Central memory CD4-positive, alpha-beta T cell (primary cell): ENCODE data around the gene COL6A5.
"Not testable (repeated sequence)": the region's sequence is repeated elsewhere in the genome, so short reads cannot be mapped to it uniquely, and the experiment has no call there.

Source experiments
- DNase-seq: peaks from one replicate; pipeline ENCODE4 v3.0.0; 2022

Gene COL6A5

GRCh38 chr3:130384476-130385025 is 39.1 kb downstream of the COL6A5 start:
- no peak for DNase-seq

DNA sequence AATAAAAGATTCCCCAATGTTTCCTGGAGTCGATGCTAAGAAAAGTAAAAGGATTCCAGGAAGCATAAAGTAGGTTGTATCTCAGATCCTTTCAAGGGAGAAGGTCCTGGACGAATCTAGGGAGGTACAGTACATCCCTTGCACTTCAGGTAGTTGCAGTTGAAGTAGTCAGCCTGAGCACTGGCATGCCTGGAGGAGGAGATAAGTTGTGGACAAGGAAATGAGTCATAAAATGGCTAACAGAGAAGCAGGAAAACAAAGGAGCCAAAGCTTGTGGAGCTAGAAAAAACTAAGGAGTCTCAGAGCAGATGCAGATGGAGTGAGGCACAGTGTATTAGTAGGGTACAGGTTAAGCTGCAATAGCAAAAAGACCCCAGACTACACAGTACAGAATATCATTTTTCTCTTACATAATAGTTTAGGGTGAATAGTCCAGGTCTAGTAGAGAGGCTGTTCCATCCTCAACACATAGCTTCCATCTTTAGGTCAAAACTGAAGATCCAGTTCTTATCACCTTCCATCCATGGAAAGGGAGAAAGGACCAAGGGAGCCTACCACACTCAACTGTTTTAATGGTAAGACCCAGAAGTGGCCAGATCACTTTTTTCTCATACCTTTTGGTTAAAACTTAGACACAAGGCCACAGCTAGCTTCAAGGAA is 41.3 kb downstream of the COL6A5 start:
- no peak for DNase-seq

DNA sequence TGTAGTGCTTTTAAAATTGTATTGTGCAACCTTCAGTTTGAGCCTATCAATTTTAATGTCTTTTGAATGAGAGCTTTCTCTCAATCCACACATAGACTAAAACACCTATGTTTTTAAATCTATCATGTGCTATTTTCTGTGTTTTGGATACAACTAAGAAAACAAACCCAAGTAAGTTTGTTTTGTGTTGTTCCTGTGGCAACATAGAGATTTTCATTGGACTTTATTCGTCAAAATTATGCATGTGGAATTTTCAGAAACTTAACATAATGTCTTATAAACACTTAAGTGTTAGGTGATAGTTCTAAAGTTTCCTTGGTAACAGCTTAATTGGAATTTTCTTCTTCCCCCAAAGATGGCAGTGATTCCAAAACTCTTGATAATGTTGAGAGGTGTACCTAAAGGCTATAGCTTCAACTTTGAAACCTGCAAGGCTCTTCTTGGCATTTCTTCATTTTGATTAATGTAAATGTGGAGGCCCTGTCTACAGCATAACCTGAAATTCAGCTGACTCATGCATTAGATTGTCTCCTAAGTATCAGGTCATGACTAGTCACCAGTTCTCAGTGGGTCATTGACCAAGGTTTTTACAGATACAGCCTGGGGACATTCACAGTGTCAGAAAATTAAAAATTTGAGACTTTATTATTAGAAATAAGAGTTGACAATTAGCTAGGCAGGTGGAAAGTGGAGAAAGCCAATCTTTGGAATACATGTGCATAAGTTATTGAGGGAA is 44.4 kb downstream of the COL6A5 start:
- DNase-seq = no peak

- no peak for DNase-seq
Measured at GRCh38 chr3:130392266-130392665, 46.8 kb downstream of the COL6A5 start.

DNA sequence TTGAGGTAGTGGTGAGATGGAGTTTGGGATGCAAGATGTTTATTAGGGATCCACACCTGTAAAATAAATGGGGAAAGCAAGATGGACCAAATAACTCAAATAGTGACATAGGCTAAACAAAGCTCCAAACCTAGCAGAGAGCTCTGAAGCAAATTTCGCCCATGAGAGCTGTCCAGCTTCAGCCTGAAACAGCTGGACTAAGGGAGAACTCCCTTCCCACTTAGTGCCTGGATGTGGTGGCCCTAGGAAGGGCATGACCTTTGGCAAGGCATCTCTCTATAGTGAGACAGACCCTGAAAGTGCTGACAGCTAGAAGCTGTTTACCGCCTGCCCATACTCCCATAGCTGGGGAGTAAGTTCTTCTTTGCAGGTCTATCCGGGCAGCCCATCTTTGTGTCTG is 48.1 kb downstream of the COL6A5 start:
- no peak for DNase-seq

DNA sequence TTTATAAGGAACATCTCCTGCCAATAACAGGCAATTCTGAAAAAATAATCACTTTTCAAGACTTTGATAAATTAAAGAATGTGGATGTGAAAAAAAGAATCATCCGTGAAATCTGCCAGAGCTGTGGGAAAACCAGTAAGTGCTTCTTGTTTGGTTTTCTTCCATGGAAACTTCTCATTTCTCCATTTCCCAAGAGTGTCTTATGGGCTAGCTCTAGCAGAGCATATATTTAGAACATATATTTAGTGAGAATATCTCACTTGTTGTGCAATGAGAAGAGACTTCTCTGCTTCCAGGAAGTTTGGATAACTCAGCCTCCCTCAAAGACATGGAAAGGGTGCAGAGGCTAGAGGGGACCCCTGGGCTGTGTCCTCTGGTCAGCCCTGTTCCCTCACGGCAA is 49.9 kb downstream of the COL6A5 start:
- DNase-seq = no peak

DNA sequence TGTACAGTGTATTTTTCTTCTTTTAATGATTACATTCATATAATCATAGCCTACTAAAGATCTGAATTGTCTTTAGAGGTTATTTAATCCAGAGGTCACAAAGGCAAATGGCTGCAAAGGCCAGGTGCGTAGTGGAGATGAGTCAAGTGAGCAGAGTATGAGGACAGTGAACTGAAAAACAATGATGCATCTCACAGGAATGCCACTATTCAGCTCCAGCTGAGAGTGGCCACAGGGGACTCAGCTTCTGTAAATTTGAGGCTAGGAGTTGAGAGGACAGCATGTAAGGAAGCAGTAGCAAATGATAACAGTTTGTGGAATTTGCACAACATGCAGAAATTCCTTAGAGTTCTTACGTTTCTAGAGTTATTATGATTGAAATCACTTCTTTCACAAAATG is 50.4 kb downstream of the COL6A5 start:
- DNase-seq = no peak

- no peak for DNase-seq
Measured at GRCh38 chr3:130404401-130404800, 58.9 kb downstream of the COL6A5 start.

GRCh38 chr3:130405956-130406355 is 60.5 kb downstream of the COL6A5 start:
- DNase-seq = no peak

- DNase-seq = not testable (repeated sequence)
Measured at GRCh38 chr3:130408253-130408652, 62.8 kb downstream of the COL6A5 start.

- DNase-seq = no peak
Measured at GRCh38 chr3:130411320-130411719, 65.8 kb downstream of the COL6A5 start.

- no peak for DNase-seq
Measured at GRCh38 chr3:130412991-130413560, 67.6 kb downstream of the COL6A5 start.

- DNase-seq = no peak
Measured at GRCh38 chr3:130414457-130414856, 69.0 kb downstream of the COL6A5 start.

DNA sequence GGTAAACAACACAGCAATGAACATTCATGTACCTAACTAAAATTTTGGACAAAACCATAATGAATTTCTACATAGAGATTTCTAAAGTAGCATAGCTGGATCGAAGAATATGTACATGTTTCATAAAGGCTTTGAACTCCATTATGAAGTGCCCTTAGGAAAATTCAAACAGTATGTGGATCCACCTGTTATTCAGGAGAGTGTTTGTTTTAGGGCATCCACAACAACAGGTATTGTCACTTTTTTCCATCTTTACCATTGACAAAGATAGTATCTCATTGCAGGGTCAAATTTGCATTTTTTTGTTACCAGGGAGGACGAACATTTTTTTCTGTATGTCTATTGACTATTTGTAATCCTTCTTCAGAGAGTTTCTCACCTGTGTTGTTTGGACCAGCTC is 75.0 kb downstream of the COL6A5 start:
- no peak for DNase-seq

DNA sequence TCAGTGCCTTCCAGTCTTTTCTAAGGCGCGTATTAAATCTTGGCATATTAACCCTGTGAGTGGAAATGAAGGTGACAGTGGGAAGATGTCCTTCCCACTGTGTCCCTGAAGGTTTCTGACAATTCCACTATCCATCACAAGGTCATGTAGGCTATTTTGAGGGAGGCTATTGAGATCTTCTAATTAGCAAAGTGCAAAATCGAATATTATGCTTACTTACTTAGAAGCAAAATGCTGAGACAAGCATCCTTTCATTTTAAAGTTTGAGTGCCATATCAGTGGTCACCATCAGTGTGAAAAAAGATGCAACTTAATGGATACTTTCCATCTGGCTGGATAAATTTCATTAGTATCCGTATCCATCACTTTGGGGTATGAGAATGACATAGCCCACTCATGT is 77.6 kb downstream of the COL6A5 start:
- no peak for DNase-seq

DNA sequence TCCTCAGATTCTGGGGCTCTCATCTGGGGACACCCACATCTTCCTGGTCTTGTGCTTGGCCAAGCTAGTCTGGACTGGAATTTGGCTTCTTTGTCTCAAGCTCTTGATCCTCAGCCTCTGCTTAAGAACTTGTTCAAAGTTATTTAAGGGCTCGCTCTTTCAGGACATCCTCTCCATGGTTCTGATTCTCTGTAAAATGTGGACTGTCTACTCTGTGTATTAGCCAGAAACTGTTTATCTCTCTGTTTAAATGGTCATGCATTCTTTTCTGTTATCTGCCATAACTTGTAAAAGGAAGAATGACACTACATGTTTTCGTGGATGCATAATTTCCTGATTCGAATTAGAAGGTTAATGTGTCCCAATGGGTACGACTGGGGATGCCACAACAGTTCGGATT is 79.4 kb downstream of the COL6A5 start:
- DNase-seq = no peak

GRCh38 chr3:130425484-130425883 is 80.0 kb downstream of the COL6A5 start:
- no peak for DNase-seq

DNA sequence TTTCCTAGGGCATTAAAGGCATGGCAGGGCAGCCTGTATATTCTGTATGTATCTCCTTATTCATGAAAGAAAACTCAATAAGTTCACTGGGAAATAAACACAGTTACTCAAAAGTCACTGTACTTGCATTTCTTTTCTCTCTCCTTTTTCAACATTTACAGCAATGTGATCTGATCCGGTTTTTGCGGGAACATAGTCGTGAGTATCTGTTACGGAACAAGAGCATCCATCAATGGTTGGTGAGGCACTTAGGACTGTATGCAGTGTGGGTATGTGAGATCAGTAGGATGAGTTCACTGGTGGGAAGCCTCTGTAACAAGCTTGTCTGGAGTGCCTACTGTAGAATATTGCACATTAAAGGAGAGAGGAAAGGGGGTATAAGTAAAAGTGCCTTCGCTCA is 80.7 kb downstream of the COL6A5 start:
- no peak for DNase-seq

DNA sequence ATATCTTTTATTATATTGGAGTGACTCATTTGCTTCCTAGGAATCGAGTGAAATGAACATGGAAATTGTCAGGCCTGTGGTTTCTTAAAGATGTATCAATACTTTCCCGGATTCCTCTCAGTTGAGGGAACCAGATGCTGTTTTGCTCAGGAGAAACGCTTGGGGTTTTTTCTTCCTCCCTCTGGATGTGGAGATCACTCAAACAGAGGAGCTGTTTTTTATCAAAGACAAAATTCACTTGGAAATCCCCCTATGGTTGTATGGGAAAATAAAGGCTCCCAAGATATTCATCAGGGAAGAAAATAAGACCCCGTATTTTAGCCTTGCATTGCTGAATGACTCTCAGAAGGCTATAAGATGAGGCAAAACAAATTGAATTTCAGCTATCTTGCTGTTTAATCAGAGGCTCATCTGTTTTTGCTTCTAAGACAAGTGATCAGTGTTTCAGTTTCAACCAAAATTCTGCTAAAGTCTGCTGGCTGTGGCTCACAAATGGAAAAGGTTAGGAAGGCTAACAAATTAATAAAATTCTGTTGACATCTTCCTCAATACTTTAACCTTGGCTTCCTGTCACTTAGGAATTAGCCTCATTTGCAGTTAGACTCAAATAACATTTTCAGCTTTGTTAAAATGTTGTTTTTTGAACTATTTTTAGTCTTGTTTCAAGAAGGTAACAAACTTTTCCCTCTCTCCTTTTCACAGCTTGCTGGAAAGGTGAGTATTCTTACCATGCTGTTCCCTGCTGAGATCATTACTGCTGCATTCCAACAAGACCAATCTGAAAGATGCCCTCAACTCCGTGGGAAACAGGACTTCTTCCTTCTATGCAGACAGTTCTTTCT is 83.6 kb downstream of the COL6A5 start:
- DNase-seq = no peak

DNA sequence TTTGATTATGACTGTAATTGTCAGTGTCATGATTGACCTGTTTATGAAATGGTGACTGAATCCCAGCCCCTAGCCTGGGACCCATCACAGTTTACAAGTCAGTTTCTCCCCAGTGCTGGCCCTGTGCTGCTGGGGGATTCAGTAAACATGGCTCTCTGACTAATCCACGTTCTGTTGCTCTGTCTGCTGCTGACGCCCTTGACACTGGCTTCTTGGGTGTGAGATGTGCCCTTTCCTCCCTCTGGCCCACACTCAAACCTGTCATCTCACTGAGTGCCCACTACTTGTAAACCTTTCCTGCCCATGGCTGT is 84.2 kb downstream of the COL6A5 start:
- no peak for DNase-seq

- no peak for DNase-seq
Measured at GRCh38 chr3:130430266-130430665, 84.8 kb downstream of the COL6A5 start.

DNA sequence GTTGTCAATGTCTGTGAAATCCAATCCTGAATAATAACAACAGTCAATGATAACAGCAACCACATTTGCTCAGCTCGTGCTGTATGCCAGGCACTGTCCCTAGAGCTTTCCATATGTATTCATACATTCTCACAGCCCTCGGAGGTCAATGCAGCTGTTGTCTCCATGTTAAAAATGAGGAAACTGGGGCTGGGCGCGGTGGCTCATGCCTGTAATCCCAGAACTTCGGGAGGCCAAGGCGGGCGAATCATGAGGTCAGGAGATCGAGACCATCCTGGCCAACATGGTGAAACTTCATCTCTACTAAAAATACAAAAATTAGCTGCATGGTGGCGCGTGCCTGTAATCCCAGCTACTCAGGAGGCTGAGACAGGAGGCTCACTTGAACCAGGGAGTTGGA is 86.6 kb downstream of the COL6A5 start:
- not testable (repeated sequence) for DNase-seq

DNA sequence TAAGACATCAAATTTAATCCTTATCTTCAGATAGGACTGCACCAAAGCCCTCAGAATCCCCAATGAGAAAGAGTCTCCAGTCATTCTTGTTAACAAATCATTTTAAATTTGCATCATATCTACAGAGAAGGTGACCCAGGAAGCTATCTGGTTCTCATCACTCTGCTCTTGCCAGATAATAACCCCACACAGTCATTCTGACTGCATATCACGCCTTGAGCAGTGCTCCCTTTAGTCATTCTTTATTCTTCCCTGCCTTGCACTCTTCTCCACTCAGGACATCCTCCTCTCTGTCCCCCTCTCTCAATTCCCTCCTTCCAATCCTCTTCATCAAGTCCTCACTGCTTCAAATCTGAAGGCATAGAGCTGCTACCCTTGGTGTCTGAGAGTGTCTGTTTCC is 87.8 kb downstream of the COL6A5 start:
- no peak for DNase-seq
